Measurements from ENCODE around the gene TRIO. TPM values are rescaled to one million over a fixed set of nuclear protein-coding genes. Genes with fewer than 3 reads are reported as not detected.

TRIO gene
- total and polyA plus RNA-seq, 11 donors, result 35.2 to 99.1 (median 58.4) TPM

DNA sequence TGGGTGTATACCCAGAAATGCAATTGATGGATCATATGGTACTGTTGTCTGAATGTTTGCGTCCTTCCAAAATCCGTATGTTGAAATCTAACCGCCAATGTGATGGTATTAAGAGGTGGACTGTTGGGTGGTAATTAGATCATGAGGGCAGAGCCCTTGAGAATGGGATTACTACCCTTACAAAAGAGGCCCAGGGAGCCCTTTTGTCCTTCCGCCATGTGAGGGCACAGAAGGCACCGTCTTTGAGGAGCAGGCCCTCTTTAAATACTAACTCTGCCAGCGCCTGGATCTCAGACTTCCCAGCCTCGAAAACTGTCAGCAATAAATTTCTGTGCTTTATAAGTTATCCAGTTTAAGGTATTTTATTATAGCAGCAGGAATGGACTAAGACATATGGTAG is 282.4 kb downstream of the TRIO start:
- H3K27me3 ChIP-seq, result no peaks in the 10 kb centered on the region
- TF ChIP-seq CTCF (IDR thresholded peaks at IDR 0.05) (no peak), POLR2A (IDR thresholded peaks at IDR 0.05) (no peak)
- no peaks in the 10 kb centered on the region for H3K9me3 ChIP-seq
- H3K36me3 ChIP-seq, result peaks cover 0 to 59% (median 42%) of the 10 kb centered on the region in 9 donors
- WGBS, 4 donors, result 96 to 98% (median 98%) methylated on average over 7 of the region's 7 CpGs
- peaks cover 0 to 32% (median 20%) of the 10 kb centered on the region in 12 donors for H3K4me1 ChIP-seq
- DNase-seq, result no peak
- intact Hi-C loops (cut with DNase I), result no loop called here
- no peak overlapping the region for H3K27ac ChIP-seq
- ATAC-seq, result no peak
- H3K4me3 ChIP-seq, result no peak overlapping the region

GRCh38 chr5:14426521-14426920 is 283.4 kb downstream of the TRIO start:
- no peak for ATAC-seq
- no peaks in the 10 kb centered on the region for H3K27me3 ChIP-seq
- H3K4me3 ChIP-seq, result no peak overlapping the region
- H3K9me3 ChIP-seq, result no peaks in the 10 kb centered on the region
- WGBS, 4 donors, result 94 to 96% (median 96%) methylated on average over 10 of the region's 10 CpGs
- H3K36me3 ChIP-seq, result peaks cover 0 to 49% (median 33%) of the 10 kb centered on the region in 9 donors
- TF ChIP-seq CTCF (IDR thresholded peaks at IDR 0.05), result no peak
- no peak for TF ChIP-seq POLR2A (IDR thresholded peaks at IDR 0.05)
- no peak for DNase-seq
- intact Hi-C loops (cut with DNase I), result no loop called here
- no peak overlapping the region for H3K27ac ChIP-seq
- H3K4me1 ChIP-seq, result peaks cover 0 to 32% (median 20%) of the 10 kb centered on the region in 12 donors

GRCh38 chr5:14428302-14429081 is 285.4 kb downstream of the TRIO start:
- peak; percentile 55 to 81 (median 76) for ATAC-seq
- WGBS, 4 donors, result 40 to 61% (median 54%) methylated on average over 12 of the region's 12 CpGs
- DNase-seq, result no peak
- intact Hi-C loops (cut with DNase I), result no loop called here
- Histone ChIP-seq H3K4me3 (no peak overlapping the region), H3K27me3 (no peaks in the 10 kb centered on the region), H3K9me3 (no peaks in the 10 kb centered on the region), H3K27ac (peak overlapping the region; percentile 21 to 84 (median 61)), H3K4me1 (peaks cover 0 to 32% (median 20%) of the 10 kb centered on the region in 12 donors), H3K36me3 (peaks cover 0 to 30% (median 14%) of the 10 kb centered on the region in 9 donors)
- TF ChIP-seq CTCF (IDR thresholded peaks at IDR 0.05) (no peak), POLR2A (IDR thresholded peaks at IDR 0.05) (no peak)

DNA sequence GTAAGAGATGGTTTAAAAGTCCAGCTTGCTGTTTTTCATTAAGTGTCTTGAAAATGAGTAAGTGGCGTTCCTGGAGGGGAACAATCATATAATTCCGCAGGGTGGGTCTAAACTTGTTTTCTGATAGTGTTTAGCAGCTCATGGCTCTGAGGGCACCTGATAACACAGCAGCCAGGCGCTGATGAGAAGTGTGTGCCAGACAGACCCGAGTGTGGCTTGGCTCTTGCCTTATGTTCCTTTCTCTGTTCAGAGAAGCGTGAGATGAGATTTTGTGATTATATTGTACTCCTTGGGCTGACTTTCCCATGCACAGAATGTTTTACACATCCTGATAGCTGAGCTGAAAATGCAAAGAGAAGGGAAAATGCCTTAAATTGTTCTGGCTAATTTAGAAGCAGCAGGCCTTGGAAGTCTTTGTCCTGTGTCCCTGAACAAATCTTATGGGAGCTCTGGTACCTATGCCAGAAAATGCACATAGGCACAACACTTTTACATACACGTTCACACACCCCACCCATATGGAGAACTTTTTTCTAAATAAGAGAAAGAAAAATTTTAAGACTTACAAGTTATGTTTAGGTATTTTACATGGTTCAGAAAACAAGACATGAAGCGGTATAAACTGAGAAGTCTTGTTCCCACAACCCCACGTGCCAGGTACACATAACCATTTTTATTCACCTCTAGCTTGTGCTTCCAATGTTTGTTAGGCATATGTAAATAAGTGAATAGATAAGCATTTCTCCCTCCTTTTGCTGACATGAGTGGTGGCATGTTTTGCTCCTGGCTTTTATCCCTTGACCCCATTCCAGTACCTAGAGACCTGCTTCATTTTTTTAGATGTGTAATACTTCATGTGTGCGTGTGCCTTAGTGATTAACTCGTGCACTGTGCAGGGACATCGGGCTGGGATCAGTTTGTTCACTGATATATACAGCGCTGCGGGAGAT is 286.2 kb downstream of the TRIO start:
- ATAC-seq, result peak; percentile 68 to 85 (median 74)
- Histone ChIP-seq H3K36me3 (peaks cover 0 to 29% (median 14%) of the 10 kb centered on the region in 9 donors), H3K9me3 (no peaks in the 10 kb centered on the region), H3K4me3 (no peak overlapping the region), H3K27ac (peak overlapping the region in 11 of 12 donors; percentile 23 to 84 (median 62)), H3K27me3 (no peaks in the 10 kb centered on the region), H3K4me1 (peaks cover 0 to 32% (median 20%) of the 10 kb centered on the region in 12 donors)
- intact Hi-C loops (cut with DNase I), result no loop called here
- no peak for DNase-seq
- 61 to 67% (median 64%) methylated on average over 13 of the region's 13 CpGs for WGBS, 4 donors
- no peak for TF ChIP-seq CTCF (IDR thresholded peaks at IDR 0.05)
- TF ChIP-seq POLR2A (IDR thresholded peaks at IDR 0.05), result no peak
